WTC11 (cell line): ENCODE measurements around the gene FADS6. TPM values are rescaled to one million over a fixed set of nuclear protein-coding genes. Genes with fewer than 3 reads are reported as not detected.
A peak's percentile ranks its signal among the peaks of the same experiment; 100 is the strongest.

Source experiments
- ARID4B ChIP-seq: sonication (generic); formaldehyde crosslinking; IDR thresholded peaks from 2 replicates; pipeline ENCODE4 v1.8.0; 2023; ENCODE audit warnings: missing genetic modification reagents, mild to moderate bottlenecking, borderline replicate concordance
- CBFB ChIP-seq: sonication (generic); formaldehyde crosslinking; IDR thresholded peaks from 2 replicates; pipeline ENCODE4 v1.8.1; 2022; ENCODE audit warnings: mild to moderate bottlenecking, low read depth, missing genetic modification reagents
- CDX4 ChIP-seq: fragments of 250-450 bp; sonication (Bioruptor Pico); IDR thresholded peaks from 2 replicates; pipeline ENCODE4 v1.9.0; 2021; ENCODE audit warnings: moderate library complexity, mild to moderate bottlenecking, inconsistent platforms, borderline replicate concordance
- ETV6 ChIP-seq: sonication (generic); formaldehyde crosslinking; IDR thresholded peaks from 2 replicates; pipeline ENCODE4 v1.8.1; 2022; ENCODE audit warnings: mild to moderate bottlenecking, missing genetic modification reagents
- FOXK1 ChIP-seq: sonication (generic); formaldehyde crosslinking; IDR thresholded peaks from 2 replicates; pipeline ENCODE4 v1.8.0; 2022; ENCODE audit warnings: mild to moderate bottlenecking, moderate library complexity, missing genetic modification reagents
- FOXP4 ChIP-seq: sonication (generic); formaldehyde crosslinking; IDR thresholded peaks from 2 replicates; pipeline ENCODE4 v1.8.0; 2022; ENCODE audit warnings: mild to moderate bottlenecking, missing genetic modification reagents
- GRHL2 ChIP-seq: fragments of 250-450 bp; sonication (Bioruptor Pico); IDR thresholded peaks from 2 replicates; pipeline ENCODE4 v1.8.0; 2022; ENCODE audit warnings: mild to moderate bottlenecking, moderate library complexity; ENCODE audit not compliant: insufficient replicate concordance, severe bottlenecking
- HMGXB4 ChIP-seq: sonication (generic); formaldehyde crosslinking; IDR thresholded peaks from 2 replicates; pipeline ENCODE4 v1.8.1; 2023; ENCODE audit warnings: mild to moderate bottlenecking, moderate library complexity, missing genetic modification reagents
- JAZF1 ChIP-seq: fragments of 250-450 bp; sonication (Bioruptor Pico); IDR thresholded peaks from 2 replicates; pipeline ENCODE4 v1.9.0; 2021; ENCODE audit warnings: moderate library complexity, mild to moderate bottlenecking, inconsistent platforms
- JUN ChIP-seq: sonication (generic); formaldehyde crosslinking; IDR thresholded peaks from 2 replicates; pipeline ENCODE4 v1.8.0; 2023; ENCODE audit warnings: mild to moderate bottlenecking, missing genetic modification reagents
- NR2C2 ChIP-seq: sonication (generic); formaldehyde crosslinking; IDR thresholded peaks from 2 replicates; pipeline ENCODE4 v1.8.0; 2022; ENCODE audit warnings: mild to moderate bottlenecking, missing genetic modification reagents
- OVOL2 ChIP-seq: fragments of 250-450 bp; sonication (Bioruptor Pico); IDR thresholded peaks from 2 replicates; pipeline ENCODE4 v1.9.0; 2021; ENCODE audit warnings: mild to moderate bottlenecking, borderline replicate concordance
- PREB ChIP-seq: sonication (generic); formaldehyde crosslinking; IDR thresholded peaks from 2 replicates; pipeline ENCODE4 v1.8.1; 2022; ENCODE audit warnings: mild to moderate bottlenecking, missing genetic modification reagents, moderate library complexity, borderline replicate concordance
- RELA ChIP-seq: sonication (generic); formaldehyde crosslinking; IDR thresholded peaks from 2 replicates; pipeline ENCODE4 v1.8.1; 2022; ENCODE audit warnings: missing genetic modification reagents, mild to moderate bottlenecking, borderline replicate concordance
- ZBTB21 ChIP-seq: sonication (generic); formaldehyde crosslinking; IDR thresholded peaks from 2 replicates; pipeline ENCODE4 v1.8.1; 2023; ENCODE audit warnings: mild to moderate bottlenecking, missing genetic modification reagents, borderline replicate concordance
- ZBTB43 ChIP-seq: sonication (generic); formaldehyde crosslinking; IDR thresholded peaks from 2 replicates; pipeline ENCODE4 v1.8.1; 2023; ENCODE audit warnings: mild to moderate bottlenecking, missing genetic modification reagents
- ZNF281 ChIP-seq: sonication (generic); formaldehyde crosslinking; IDR thresholded peaks from 2 replicates; pipeline ENCODE4 v1.8.0; 2023; ENCODE audit warnings: mild to moderate bottlenecking, missing genetic modification reagents
- ZNF532 ChIP-seq: fragments of 250-450 bp; sonication (Bioruptor Pico); IDR thresholded peaks from 2 replicates; pipeline ENCODE4 v1.9.0; 2021; ENCODE audit warnings: mild to moderate bottlenecking, borderline replicate concordance
- total RNA-seq: library from RNA; stranded (reverse); gene quantifications from 3 replicates; pipeline ENCODE4 v1.2.3, GENCODE V29; 2021

The FADS6 gene
- total RNA-seq, 1 experiment from 2014 or later = 1.2 TPM

GRCh38 chr17:74852237-74853047 lies 41.0 kb downstream of the FADS6 start (continued):
- peak; percentile 98 for TF ChIP-seq FOXP4
- TF ChIP-seq CBFB (CRISPR knock-in tag) = peak; percentile 43; the same call in 1 of the 2 replicates
- TF ChIP-seq PREB (CRISPR knock-in tag) = peak; percentile 83
- no peak for TF ChIP-seq CDX4
- peak; percentile 98; the same call in 1 of the 2 replicates for TF ChIP-seq JUN
- TF ChIP-seq NR2C2 (CRISPR knock-in tag) = peak; percentile 82
- TF ChIP-seq ETV6 (CRISPR knock-in tag) = peak; percentile 90
- peak; percentile 98 for TF ChIP-seq RELA (CRISPR knock-in tag)
- no peak for TF ChIP-seq GRHL2 (CRISPR knock-in tag)
- peak; percentile 96 for TF ChIP-seq ARID4B (CRISPR knock-in tag)
- TF ChIP-seq ZNF281 (CRISPR knock-in tag) = peak; percentile 67; the same call in 1 of the 2 replicates
- peak; percentile 92 for TF ChIP-seq HMGXB4
- TF ChIP-seq FOXK1 = peak; percentile 92
- no peak for TF ChIP-seq OVOL2
- no peak for TF ChIP-seq JAZF1 (CRISPR knock-in tag)
- no peak for TF ChIP-seq ZNF532 (CRISPR knock-in tag)
- TF ChIP-seq ZBTB43 (CRISPR knock-in tag) = peak; percentile 85; the same call in 1 of the 2 replicates
- TF ChIP-seq ZBTB21 = peak; percentile 94
